ENCODE data around the gene MAP3K3. TPM values are rescaled to one million over a fixed set of nuclear protein-coding genes. Genes with fewer than 3 reads are reported as not detected.

Gene MAP3K3
- total RNA-seq, 4 donors from 2014 or later: 21.8 to 58.7 (median 29.7) TPM

GRCh38 chr17:63701868-63702720 is 79.9 kb downstream of the MAP3K3 start:
- TF ChIP-seq, protein P1, sequence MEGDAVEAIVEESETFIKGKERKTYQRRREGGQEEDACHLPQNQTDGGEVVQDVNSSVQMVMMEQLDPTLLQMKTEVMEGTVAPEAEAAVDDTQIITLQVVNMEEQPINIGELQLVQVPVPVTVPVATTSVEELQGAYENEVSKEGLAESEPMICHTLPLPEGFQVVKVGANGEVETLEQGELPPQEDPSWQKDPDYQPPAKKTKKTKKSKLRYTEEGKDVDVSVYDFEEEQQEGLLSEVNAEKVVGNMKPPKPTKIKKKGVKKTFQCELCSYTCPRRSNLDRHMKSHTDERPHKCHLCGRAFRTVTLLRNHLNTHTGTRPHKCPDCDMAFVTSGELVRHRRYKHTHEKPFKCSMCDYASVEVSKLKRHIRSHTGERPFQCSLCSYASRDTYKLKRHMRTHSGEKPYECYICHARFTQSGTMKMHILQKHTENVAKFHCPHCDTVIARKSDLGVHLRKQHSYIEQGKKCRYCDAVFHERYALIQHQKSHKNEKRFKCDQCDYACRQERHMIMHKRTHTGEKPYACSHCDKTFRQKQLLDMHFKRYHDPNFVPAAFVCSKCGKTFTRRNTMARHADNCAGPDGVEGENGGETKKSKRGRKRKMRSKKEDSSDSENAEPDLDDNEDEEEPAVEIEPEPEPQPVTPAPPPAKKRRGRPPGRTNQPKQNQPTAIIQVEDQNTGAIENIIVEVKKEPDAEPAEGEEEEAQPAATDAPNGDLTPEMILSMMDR (IDR thresholded peaks at IDR 0.05 in 4 of 5, conservative IDR thresholded peaks at IDR 0.05 in 1 of 5): no peak
- TF ChIP-seq POLR2A (IDR thresholded peaks at IDR 0.05): no peak
- H3K4me3 ChIP-seq: no peak overlapping the region
- H3K4me1 ChIP-seq: peaks cover 17 to 24% of the 10 kb centered on the region in 2 donors
- no peaks in the 10 kb centered on the region for H3K9me3 ChIP-seq
- no peak for ATAC-seq
- intact Hi-C loops (cut with DNase I; ENCODE audit: low total_unique reads) (no loop called here), in situ Hi-C loops (cut with MboI; ENCODE audit: low sequenced_read_pairs in 4 of 4) (loop anchor here in 1 of 4 donors (25.0 kb wide), 1 partner anchor 265 kb away; the partner anchor contains the start of gene CYB561)
- DNase-seq: no peak
- H3K27me3 ChIP-seq: peaks cover 5 to 20% (median 10%) of the 10 kb centered on the region in 3 donors
- H3K36me3 ChIP-seq: peaks cover 0 to 42% of the 10 kb centered on the region in 2 donors
- H3K27ac ChIP-seq: no peak overlapping the region

GRCh38 chr17:63702721-63703015 is 80.5 kb downstream of the MAP3K3 start:
- no peak for TF ChIP-seq POLR2A (IDR thresholded peaks at IDR 0.05)
- TF ChIP-seq, protein P1 (IDR thresholded peaks at IDR 0.05 in 4 of 5, conservative IDR thresholded peaks at IDR 0.05 in 1 of 5): no peak
- H3K4me1 ChIP-seq: peaks cover 17 to 24% of the 10 kb centered on the region in 2 donors
- in situ Hi-C loops (cut with MboI; ENCODE audit: low sequenced_read_pairs in 4 of 4): loop anchor here in 1 of 4 donors (25.0 kb wide), 1 partner anchor 265 kb away; the partner anchor contains the start of gene CYB561
- ATAC-seq: no peak
- H3K9me3 ChIP-seq: no peaks in the 10 kb centered on the region
- no peak overlapping the region for H3K27ac ChIP-seq
- H3K4me3 ChIP-seq: no peak overlapping the region
- H3K27me3 ChIP-seq: peaks cover 5 to 20% (median 10%) of the 10 kb centered on the region in 3 donors
- intact Hi-C loops (cut with DNase I; ENCODE audit: low total_unique reads): no loop called here
- no peak for DNase-seq
- peaks cover 0 to 42% of the 10 kb centered on the region in 2 donors for H3K36me3 ChIP-seq

GRCh38 chr17:63703029-63703428 is 80.8 kb downstream of the MAP3K3 start:
- ATAC-seq (no peak), DNase-seq (no peak)
- in situ Hi-C loops (cut with MboI; ENCODE audit: low sequenced_read_pairs in 4 of 4): loop anchor here in 1 of 4 donors (25.0 kb wide), 1 partner anchor 266 kb away; the partner anchor contains the start of gene CYB561
- Histone ChIP-seq H3K27me3 (peaks cover 5 to 20% (median 10%) of the 10 kb centered on the region in 3 donors), H3K4me1 (peaks cover 17 to 23% of the 10 kb centered on the region in 2 donors), H3K9me3 (no peaks in the 10 kb centered on the region), H3K4me3 (no peak overlapping the region), H3K27ac (no peak overlapping the region), H3K36me3 (peaks cover 0 to 45% of the 10 kb centered on the region in 2 donors)
- TF ChIP-seq POLR2A (IDR thresholded peaks at IDR 0.05): no peak
- TF ChIP-seq, protein P1 (IDR thresholded peaks at IDR 0.05 in 4 of 5, conservative IDR thresholded peaks at IDR 0.05 in 1 of 5): no peak
- intact Hi-C loops (cut with DNase I; ENCODE audit: low total_unique reads): no loop called here

GRCh38 chr17:63703556-63704258 is 81.5 kb downstream of the MAP3K3 start:
- peaks cover 5 to 16% (median 6%) of the 10 kb centered on the region in 3 donors for H3K27me3 ChIP-seq
- H3K27ac ChIP-seq: no peak overlapping the region
- peaks cover 0 to 51% of the 10 kb centered on the region in 2 donors for H3K36me3 ChIP-seq
- in situ Hi-C loops (cut with MboI; ENCODE audit: low sequenced_read_pairs in 4 of 4): loop anchor here in 1 of 4 donors (25.0 kb wide), 1 partner anchor 266 kb away; the partner anchor contains the start of gene CYB561
- intact Hi-C loops (cut with DNase I; ENCODE audit: low total_unique reads): no loop called here
- H3K4me1 ChIP-seq: peaks cover 16 to 17% of the 10 kb centered on the region in 2 donors
- TF ChIP-seq POLR2A (IDR thresholded peaks at IDR 0.05): no peak
- TF ChIP-seq, protein P1 (IDR thresholded peaks at IDR 0.05 in 4 of 5, conservative IDR thresholded peaks at IDR 0.05 in 1 of 5): no peak
- ATAC-seq: no peak
- H3K9me3 ChIP-seq: no peaks in the 10 kb centered on the region
- H3K4me3 ChIP-seq: no peak overlapping the region
- DNase-seq: no peak

All from gastrocnemius medialis (tissue), 4 donors.